Measurements from ENCODE around the gene PCSK9. TPM values are rescaled to one million over a fixed set of nuclear protein-coding genes. Genes with fewer than 3 reads are reported as not detected.

PCSK9 gene
- total RNA-seq, 1 donor from 2014 or later: 8.8 TPM

DNA sequence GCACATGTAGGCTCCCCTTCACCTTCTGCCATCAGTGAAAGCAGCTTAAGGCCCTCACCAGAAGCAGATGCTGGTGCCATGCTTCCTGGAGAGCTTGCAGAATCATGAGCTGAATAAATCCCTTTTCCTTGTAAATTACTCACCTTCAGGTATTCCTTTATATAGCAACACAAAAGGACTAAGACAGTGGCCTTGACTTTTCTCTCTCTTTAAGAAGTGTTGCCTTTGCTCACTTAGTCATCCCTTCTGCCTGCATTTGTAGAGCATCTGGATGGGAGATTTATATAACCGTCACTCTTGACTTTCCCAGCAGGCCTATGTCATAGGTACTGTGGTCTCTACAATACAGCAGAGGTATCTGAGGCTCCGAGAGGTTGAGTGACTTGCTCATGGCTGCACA is 3.7 kb downstream of the PCSK9 start:
- DNase-seq (ENCODE audit: low read depth): no peak

DNA sequence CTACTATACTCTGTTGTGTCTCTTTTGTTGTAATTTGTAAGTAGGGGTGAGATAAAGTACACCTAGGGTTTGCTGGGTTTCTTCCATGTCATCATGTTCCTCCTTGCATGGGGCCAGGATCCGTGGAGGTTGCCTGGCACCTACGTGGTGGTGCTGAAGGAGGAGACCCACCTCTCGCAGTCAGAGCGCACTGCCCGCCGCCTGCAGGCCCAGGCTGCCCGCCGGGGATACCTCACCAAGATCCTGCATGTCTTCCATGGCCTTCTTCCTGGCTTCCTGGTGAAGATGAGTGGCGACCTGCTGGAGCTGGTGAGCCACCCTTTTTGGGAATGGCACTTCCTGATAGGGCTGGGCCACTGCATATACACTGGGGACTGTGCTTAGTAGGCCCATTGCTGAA is 4.4 kb downstream of the PCSK9 start:
- no peak for DNase-seq (ENCODE audit: low read depth)

DNA sequence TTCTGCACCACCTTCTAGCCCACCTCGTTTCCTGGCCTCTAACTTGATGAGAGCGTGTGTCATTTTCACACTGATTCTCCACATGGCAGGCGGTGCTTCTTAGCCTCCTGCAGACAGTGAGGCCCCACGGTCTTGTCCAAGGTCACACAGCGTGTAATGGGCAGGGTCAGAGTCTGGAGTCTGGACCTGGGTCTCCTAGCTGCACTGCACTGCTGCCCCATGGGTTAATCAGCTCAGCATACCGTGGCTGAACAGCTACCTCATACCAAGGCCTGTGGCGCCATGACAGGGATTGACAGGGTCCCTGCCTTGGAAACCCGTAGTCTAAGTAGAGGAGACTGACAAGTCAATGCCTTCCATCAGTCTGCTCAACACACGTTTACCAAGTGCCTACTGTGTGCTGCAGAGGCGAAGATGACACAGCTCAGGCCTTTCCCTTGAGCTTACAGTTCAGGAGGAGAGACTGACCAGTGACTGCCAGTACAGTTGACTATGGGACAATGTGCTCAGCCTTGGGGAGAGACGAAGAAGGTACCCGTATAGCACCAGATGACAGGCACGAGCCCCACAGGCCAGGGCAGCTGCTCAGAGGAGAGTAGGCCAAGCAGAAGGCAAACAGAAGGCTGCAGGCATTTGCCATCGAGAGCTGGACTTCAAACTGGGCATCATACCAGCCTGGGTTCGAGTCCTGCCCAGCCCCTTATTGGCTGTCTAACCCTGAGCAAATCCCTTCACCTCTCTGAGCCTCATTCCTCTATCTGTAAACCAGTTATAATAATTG is 5.5 kb downstream of the PCSK9 start:
- no peak for DNase-seq (ENCODE audit: low read depth)

DNA sequence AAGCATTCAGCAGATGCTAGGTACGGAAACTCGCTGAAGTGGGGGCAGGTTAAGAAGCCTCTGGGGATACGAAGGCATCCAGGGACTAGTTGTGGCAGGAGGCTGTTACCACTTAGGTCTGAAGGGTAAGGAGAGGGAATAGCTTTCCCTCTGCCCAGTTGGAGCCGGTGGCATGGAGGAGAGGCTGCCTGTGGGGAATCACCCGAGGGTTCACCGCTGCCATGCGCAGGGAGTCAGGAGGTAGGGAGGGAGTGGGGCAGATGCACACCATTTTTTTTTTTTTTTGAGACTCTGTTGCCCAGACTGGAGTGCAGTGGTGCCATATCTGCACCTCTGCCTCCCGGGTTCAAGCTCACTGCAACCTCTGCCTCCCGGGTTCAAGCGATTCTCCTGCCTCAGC is 6.1 kb downstream of the PCSK9 start:
- DNase-seq (ENCODE audit: low read depth): no peak

DNA sequence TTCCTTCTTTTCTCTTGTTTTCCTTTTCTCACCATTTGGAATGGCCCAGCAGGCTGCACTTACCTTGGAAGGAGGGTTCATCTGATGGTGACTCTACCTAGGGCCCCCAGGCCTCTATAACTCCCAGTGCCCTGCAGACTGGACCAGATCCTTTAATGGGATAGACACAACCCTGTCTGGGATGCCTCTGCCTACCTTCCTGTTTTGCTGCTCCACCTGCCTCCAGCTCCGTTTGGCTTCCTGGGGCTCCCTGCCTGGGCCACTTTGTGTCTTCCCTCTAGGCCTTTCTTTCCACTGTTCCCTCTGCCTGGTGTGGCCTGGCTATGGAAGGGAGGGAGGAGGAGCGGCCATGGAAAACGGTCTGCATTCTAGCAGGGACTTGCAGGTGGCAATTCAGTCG is 7.5 kb downstream of the PCSK9 start:
- DNase-seq (ENCODE audit: low read depth): no peak

DNA sequence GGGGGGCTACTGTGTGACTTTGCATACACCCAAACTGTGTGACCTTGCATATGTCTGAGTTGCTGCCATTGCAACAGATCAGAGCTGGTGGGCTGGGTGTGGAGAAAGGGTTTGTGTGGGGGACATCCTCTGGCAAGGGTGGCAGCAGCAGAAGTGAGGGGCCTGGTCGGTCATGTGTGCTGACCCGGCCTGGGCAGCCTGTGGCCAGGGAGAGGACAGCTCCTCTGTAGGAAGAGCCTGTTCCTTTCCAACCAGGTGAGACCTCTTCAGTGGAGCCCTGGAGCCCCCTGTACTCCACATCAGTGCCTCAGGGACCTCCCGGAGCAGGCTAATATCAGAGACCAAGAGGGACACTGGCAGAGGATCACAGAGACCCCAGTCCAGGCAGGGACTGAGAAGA is 8.3 kb downstream of the PCSK9 start:
- no peak for DNase-seq (ENCODE audit: low read depth)

- peak; percentile 22 for DNase-seq (ENCODE audit: low read depth)
Observed at GRCh38 chr1:55048453-55049270, 9.3 kb downstream of the PCSK9 start.

DNA sequence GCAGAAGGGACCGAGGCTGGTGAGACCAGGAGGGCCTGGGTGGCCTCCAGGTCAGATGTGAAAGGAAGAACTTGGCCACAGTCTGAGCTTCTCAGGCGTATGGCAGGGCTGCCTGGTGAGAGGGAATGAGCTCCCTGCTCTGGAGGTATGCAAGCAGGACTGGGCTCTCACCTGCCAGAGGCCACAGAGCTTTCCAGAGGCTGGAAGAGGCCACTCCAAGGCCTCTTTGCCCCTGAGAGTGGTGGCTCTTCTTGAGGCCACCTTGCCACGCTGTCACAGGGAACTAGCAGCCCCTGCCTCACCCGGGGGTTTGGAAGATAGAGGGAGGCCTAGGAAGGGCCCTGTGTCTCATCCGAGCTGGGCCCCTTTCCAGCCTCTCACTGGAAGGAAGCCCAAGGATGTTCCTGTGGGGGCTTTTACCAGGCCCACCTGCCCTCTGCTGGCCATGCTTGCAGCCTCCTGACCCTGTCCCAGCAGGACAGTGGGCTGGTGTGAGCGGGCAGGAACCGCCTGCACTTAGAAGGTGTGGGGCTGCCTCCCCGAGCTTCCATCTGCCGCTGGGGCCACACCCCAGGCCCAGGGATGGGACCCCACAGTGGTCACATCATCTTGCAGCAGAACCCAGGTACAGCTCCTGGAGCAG is 10.0 kb downstream of the PCSK9 start:
- no peak for DNase-seq (ENCODE audit: low read depth)

DNA sequence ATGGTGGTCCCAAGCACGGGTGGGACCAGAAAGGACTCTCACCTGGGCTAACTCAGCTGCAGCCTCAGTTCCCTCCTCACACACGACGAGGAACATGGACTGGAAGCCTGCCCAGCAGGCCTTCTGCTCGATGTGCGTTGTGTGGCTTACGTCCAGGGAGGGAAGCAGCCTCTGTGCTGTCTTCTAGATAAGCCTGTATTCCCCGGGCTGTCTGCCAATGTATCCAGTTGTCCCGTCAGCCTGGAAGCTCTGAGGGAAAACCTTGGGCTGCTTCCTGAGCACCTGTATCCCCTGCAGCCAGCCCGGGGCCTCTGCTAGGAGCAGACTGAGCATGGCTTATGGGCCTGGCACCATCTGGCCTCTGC is 10.5 kb downstream of the PCSK9 start:
- DNase-seq (ENCODE audit: low read depth): peak; percentile 39

DNA sequence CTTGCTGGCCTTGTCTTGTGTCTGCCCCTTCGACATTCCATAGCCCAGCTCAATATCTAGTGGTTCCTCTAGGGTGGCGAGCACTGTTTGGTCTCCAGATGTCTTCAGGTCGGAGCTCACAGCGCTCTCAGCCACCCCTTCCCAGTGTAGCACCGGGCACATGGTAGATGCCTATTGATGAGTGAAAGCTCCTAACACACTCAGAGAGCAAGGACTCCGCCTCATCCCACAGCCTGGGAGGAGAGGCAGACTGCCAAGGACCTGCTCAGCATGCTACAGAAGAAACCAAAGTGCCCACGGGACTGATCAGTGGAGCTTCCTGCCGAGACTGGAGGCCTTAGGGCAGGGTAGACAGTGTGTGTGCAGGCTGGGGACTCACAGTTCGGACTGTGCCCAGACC is 10.9 kb downstream of the PCSK9 start:
- peak; percentile 61 for DNase-seq (ENCODE audit: low read depth)

GRCh38 chr1:55051169-55051568 is 11.8 kb downstream of the PCSK9 start:
- no peak for DNase-seq (ENCODE audit: low read depth)

GRCh38 chr1:55051621-55052020 is 12.3 kb downstream of the PCSK9 start:
- DNase-seq (ENCODE audit: low read depth): no peak

GRCh38 chr1:55052221-55053142 is 13.1 kb downstream of the PCSK9 start:
- DNase-seq (ENCODE audit: low read depth): no peak

GRCh38 chr1:55053265-55053954 is 14.1 kb downstream of the PCSK9 start:
- no peak for DNase-seq (ENCODE audit: low read depth)

- no peak for DNase-seq (ENCODE audit: low read depth)
Observed at GRCh38 chr1:55054396-55054795, 15.0 kb downstream of the PCSK9 start.

DNA sequence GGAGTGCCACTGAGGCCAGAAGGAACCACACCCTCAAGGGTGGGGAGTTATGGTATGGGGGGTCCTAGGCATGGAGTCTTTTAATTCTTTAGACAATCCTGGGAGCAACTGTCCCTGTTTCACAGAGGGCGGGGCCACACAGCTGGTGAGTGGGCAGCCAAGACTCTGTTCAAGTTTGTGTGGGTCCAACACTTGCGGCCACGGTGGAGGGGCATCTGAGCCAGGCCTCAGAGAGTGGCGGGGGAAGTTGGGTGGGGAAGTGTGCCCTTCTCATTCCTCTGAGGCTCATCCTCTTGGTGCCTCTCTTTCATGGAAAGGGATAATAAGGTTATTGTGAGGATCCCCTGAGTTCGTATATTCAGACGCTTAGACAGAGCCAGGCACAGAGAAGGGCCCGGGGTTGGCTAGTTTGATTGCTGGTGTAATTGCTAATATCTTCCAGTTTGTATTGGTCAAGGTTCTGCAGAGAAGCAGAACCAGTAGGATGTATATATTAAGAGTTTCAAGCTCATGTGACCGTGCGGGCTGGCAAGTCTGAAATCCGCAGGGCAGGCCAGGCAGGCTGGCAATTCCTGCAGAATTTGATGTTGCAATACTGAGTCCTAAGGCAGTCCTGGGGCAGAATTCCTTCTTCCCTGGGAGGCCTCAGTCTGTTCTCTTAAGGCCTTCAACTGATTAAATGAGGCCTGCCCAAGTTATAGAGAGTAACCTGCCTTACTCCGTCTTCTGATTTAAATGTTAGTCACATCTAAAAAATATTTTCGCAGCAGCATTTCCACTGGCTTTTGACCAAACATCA is 15.9 kb downstream of the PCSK9 start:
- peak; percentile 64 for DNase-seq (ENCODE audit: low read depth)

GRCh38 chr1:55055951-55056631 is 16.7 kb downstream of the PCSK9 start:
- DNase-seq (ENCODE audit: low read depth): no peak

- DNase-seq (ENCODE audit: low read depth): no peak
Observed at GRCh38 chr1:55056632-55056992, 17.3 kb downstream of the PCSK9 start.

- no peak for DNase-seq (ENCODE audit: low read depth)
Observed at GRCh38 chr1:55057270-55057955, 18.1 kb downstream of the PCSK9 start.
